Astrocyte of the cerebellum (primary cell): Measurements from ENCODE around the gene GAS7.

ENCODE experiments used
- DNase-seq: peaks from one replicate; pipeline ENCODE4 v3.0.0-alpha.2; 2011; ENCODE audit warnings: low read depth
- H3K4me3 ChIP-seq: 2 replicates; pipeline ENCODE4 v1.5.1; 2011; ENCODE audit warnings: mild to moderate bottlenecking, low read depth, low read length, moderate library complexity
- CTCF ChIP-seq: IDR thresholded peaks from 2 replicates; pipeline ENCODE4 v1.5.1; 2012; ENCODE audit warnings: low read length, low read depth, moderate library complexity, mild to moderate bottlenecking; ENCODE audit errors: missing control alignments
- in situ Hi-C: cut with HindIII; loops from 2 replicates; pipeline ENCODE4 v1.10.0; 2017; ENCODE audit warnings: low sequenced_read_pairs

Gene GAS7

GRCh38 chr17:10031127-10031526 is 167.3 kb downstream of the GAS7 start:
- in situ Hi-C loops: no loop called here
- H3K4me3 ChIP-seq: no peak overlapping the region
- DNase-seq: no peak
- no peak for TF ChIP-seq CTCF

GRCh38 chr17:10029129-10029528 is 169.3 kb downstream of the GAS7 start:
- in situ Hi-C loops: no loop called here
- TF ChIP-seq CTCF: no peak
- no peak for DNase-seq
- no peak overlapping the region for H3K4me3 ChIP-seq

GRCh38 chr17:10025976-10026901 is 172.2 kb downstream of the GAS7 start:
- no peak for DNase-seq
- TF ChIP-seq CTCF: no peak
- no peak overlapping the region for H3K4me3 ChIP-seq
- in situ Hi-C loops: no loop called here

- no peak for TF ChIP-seq CTCF
- in situ Hi-C loops: no loop called here
Measured at GRCh38 chr17:10025224-10025623, 173.2 kb downstream of the GAS7 start.

GRCh38 chr17:10022416-10022815 is 176.0 kb downstream of the GAS7 start:
- DNase-seq: no peak
- in situ Hi-C loops: no loop called here
- TF ChIP-seq CTCF: no peak
- H3K4me3 ChIP-seq: no peak overlapping the region

More at GRCh38 chr17:10025224-10025623, 173.2 kb downstream of the GAS7 start:
- no peak for DNase-seq
- no peak overlapping the region for H3K4me3 ChIP-seq

GRCh38 chr17:10021272-10021984 is 177.0 kb downstream of the GAS7 start:
- TF ChIP-seq CTCF: no peak
- DNase-seq: no peak

More at GRCh38 chr17:10021272-10021984, 177.0 kb downstream of the GAS7 start:
- no peak overlapping the region for H3K4me3 ChIP-seq
- in situ Hi-C loops: no loop called here
